B cell (primary cell): ENCODE measurements around the gene TMEM139. TPM values are rescaled to one million over a fixed set of nuclear protein-coding genes. Genes with fewer than 3 reads are reported as not detected.

Experiments used
- ATAC-seq: fragments of 200-7000 bp; cut with Tn5 transposase; one replicate; pipeline ENCODE4 v1.10.0; 2021; ENCODE audit warnings: low read depth, mild to moderate bottlenecking, moderate number of reproducible peaks, moderate library complexity
- CTCF ChIA-PET: fragments of 350-600 bp; sonication (Branson Sonifier 250); formaldehyde crosslinking; loops from one replicate; lab custom pipeline; 2021; ENCODE audit warnings: antibody characterized with exemption, inconsistent platforms; lab: Charles Lee
- POLR2A ChIA-PET: fragments of 350-600 bp; sonication (Branson Sonifier 250); formaldehyde crosslinking; loops from one replicate; lab custom pipeline; 2021; ENCODE audit warnings: antibody characterized with exemption; lab: Charles Lee
- DNase-seq: peaks from one replicate; pipeline ENCODE4 v3.0.0; 2013
- H2AFZ ChIP-seq: 2 replicates; pipeline ENCODE4 v1.6.1; 2012; ENCODE audit warnings: mild to moderate bottlenecking, low read depth, low read length; ENCODE audit not compliant: insufficient read depth, poor library complexity, severe bottlenecking
- H3K27ac ChIP-seq, 2 donors: 1 replicate in 1 of 2; 2 replicates in 1 of 2; pipeline ENCODE4 v1.5.1; 2012 to 2013; ENCODE audit warnings: low read length in 2 of 2, mild to moderate bottlenecking in 2 of 2, moderate library complexity in 1 of 2
- H3K27me3 ChIP-seq, 4 experiments: fragments of 200-600 bp in 1 of 4; sonication (generic) in 1 of 4; replicated peaks in 1 of 4; 1 replicate in 2 of 4; 2 replicates in 2 of 4; pipeline versions ENCODE4 v1.6.1 to v1.7.0; 2013 to 2016; ENCODE audit warnings: low read length in 3 of 4, mild to moderate bottlenecking in 2 of 4, mixed read lengths in 1 of 4, moderate library complexity in 1 of 4; ENCODE audit not compliant: insufficient read depth in 4 of 4, control insufficient read depth in 3 of 4; ENCODE audit errors: control extremely low read depth in 1 of 4
- H3K36me3 ChIP-seq, 2 experiments: replicated peaks in 1 of 2; 1 replicate in 1 of 2; 2 replicates in 1 of 2; pipeline versions ENCODE4 v1.6.1 to v1.7.1; 2013; ENCODE audit warnings: low read length in 1 of 2; ENCODE audit not compliant: insufficient read depth in 2 of 2, control insufficient read depth in 1 of 2; ENCODE audit errors: control extremely low read depth in 1 of 2, extremely low read depth in 1 of 2
- H3K4me1 ChIP-seq, 2 donors: fragments of 200-600 bp in 1 of 2; sonication (generic) in 1 of 2; 1 replicate in 1 of 2; 2 replicates in 1 of 2; pipeline versions ENCODE4 v1.5.1 to v1.6.1; 2013 to 2017; ENCODE audit warnings: low read length in 2 of 2; ENCODE audit not compliant: control insufficient read depth in 2 of 2, insufficient read depth in 2 of 2
- H3K4me2 ChIP-seq: replicated peaks from 2 replicates; pipeline ENCODE3; 2012; ENCODE audit warnings: mild to moderate bottlenecking, low read depth, low read length; ENCODE audit not compliant: poor library complexity, severe bottlenecking
- H3K4me3 ChIP-seq, 5 experiments: fragments of 200-600 bp in 1 of 5; sonication (generic) in 1 of 5; 1 replicate in 3 of 5; 2 replicates in 2 of 5; pipeline versions ENCODE4 v1.5.1 to v1.7.0; 2011 to 2016; ENCODE audit warnings: low read length in 4 of 5, mild to moderate bottlenecking in 4 of 5, low read depth in 2 of 5, control low read depth in 1 of 5, moderate library complexity in 1 of 5; ENCODE audit not compliant: insufficient read depth in 1 of 5; ENCODE audit errors: control extremely low read depth in 1 of 5, extremely low read depth in 1 of 5
- H3K79me2 ChIP-seq: fragments of 200-600 bp; sonication (generic); one replicate; pipeline ENCODE4 v1.6.0; 2016; ENCODE audit warnings: low read length; ENCODE audit not compliant: control insufficient read depth, insufficient read depth
- H3K9ac ChIP-seq: fragments of 200-600 bp; sonication (generic); 2 replicates; pipeline ENCODE4 v1.6.1; 2017; ENCODE audit warnings: mild to moderate bottlenecking, low read length, moderate library complexity
- H3K9me3 ChIP-seq, 3 donors: one replicate each; pipeline versions ENCODE4 v1.6.1 to v1.7.1; 2013; ENCODE audit warnings: low read length in 2 of 3; ENCODE audit not compliant: control insufficient read depth in 2 of 3, insufficient read depth in 1 of 3; ENCODE audit errors: control extremely low read depth in 1 of 3
- H4K20me1 ChIP-seq: 2 replicates; pipeline ENCODE4 v1.6.0; 2012; ENCODE audit warnings: mild to moderate bottlenecking, low read length; ENCODE audit not compliant: insufficient read depth, control insufficient read depth, poor library complexity, severe bottlenecking
- H3K27ac Mint-ChIP-seq: one replicate; pipeline ENCODE4 v1.8.0; 2021; ENCODE audit warnings: mixed read lengths
- H3K27me3 Mint-ChIP-seq: one replicate; pipeline ENCODE4 v1.8.0; 2021; ENCODE audit warnings: mixed read lengths
- H3K4me1 Mint-ChIP-seq: one replicate; pipeline ENCODE4 v1.8.0; 2021; ENCODE audit warnings: mixed read lengths
- H3K4me3 Mint-ChIP-seq: one replicate; pipeline ENCODE4 v1.8.0; 2021; ENCODE audit warnings: mixed read lengths
- H3K9me3 Mint-ChIP-seq: one replicate; pipeline ENCODE4 v1.8.0; 2022; ENCODE audit warnings: mixed read lengths; ENCODE audit not compliant: insufficient read depth
- EZH2 ChIP-seq: IDR thresholded peaks from 2 replicates; pipeline ENCODE4 v1.6.1; 2012; ENCODE audit warnings: borderline replicate concordance, low read depth, mild to moderate bottlenecking, moderate library complexity, low read length; ENCODE audit not compliant: insufficient read depth, poor library complexity, severe bottlenecking
- WGBS: methylation state at CpG from one replicate; pipeline ENCODE4 v1.1.5; 2013; ENCODE audit warnings: missing lambda C conversion rate; ENCODE audit not compliant: insufficient coverage; 5-methylcytosine and 5-hydroxymethylcytosine counted together
- intact Hi-C: fragments of 100-400 bp; cut with micrococcal nuclease; formaldehyde crosslinking; loops from one replicate; pipeline ENCODE4 v1.10.0; 2022
- polyA plus RNA-seq: library from polyadenylated mRNA; depleted of rRNA; stranded (reverse); fragments of >200 nt; gene quantifications from 2 replicates; pipeline ENCODE4 v1.2.3, GENCODE V29; 2012
- total RNA-seq, 2 donors: library from RNA; stranded (reverse); fragments of 120-200 nt in 1 of 2; gene quantifications; 1 replicate in 1 of 2; 2 replicates in 1 of 2; pipeline versions ENCODE4 v1.2.3 to v1.2.4, GENCODE V29; 2013 to 2022
- TF ChIP-seq, protein P1 (sequence below): fragments of 200-600 bp; IDR thresholded peaks from one replicate; pipeline ENCODE4 v1.8.0; 2022; ENCODE audit warnings: antibody characterized with exemption, mild to moderate bottlenecking

The TMEM139 gene
- total and polyA plus RNA-seq, 2 donors (not counting 1 experiment from before 2014, with no cell fraction given): 0.12 TPM; not detected in 1

DNA sequence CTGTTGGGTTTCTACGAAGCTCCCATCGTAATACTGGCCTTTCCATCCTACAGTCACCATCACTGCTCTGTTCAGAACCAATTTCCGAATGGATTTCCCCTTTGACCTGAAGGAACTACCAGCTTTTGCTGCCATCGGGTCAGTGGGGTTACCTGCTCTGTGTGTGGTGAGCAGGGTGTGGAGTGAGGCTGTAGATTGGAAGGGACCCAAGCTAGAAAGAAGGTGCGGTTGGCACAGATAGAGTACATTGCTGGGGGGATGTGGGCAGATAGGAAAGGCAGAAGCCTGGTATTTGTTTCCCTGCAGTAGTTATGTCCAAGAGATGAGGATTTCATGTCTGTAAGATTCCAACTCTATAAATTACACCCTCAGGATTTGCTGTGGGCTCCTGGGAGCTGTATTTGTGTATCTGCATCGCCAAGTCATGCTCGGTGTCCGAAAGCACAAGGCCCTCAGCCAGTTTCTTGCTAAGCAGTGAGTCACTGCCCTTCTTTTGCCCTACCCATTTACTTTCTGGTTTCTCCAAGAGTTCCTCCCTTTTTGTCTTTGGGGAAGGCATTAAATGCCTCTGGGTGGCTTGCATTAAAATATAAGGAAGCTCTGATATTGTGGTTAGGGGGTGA lies 46.5 kb downstream of the TMEM139 start:
- peaks cover 7 to 17% of the 10 kb centered on the region in 2 donors for H3K4me1 ChIP-seq
- WGBS: 100% methylated on average over 5 of the region's 8 CpGs
- TF ChIP-seq, protein P1, sequence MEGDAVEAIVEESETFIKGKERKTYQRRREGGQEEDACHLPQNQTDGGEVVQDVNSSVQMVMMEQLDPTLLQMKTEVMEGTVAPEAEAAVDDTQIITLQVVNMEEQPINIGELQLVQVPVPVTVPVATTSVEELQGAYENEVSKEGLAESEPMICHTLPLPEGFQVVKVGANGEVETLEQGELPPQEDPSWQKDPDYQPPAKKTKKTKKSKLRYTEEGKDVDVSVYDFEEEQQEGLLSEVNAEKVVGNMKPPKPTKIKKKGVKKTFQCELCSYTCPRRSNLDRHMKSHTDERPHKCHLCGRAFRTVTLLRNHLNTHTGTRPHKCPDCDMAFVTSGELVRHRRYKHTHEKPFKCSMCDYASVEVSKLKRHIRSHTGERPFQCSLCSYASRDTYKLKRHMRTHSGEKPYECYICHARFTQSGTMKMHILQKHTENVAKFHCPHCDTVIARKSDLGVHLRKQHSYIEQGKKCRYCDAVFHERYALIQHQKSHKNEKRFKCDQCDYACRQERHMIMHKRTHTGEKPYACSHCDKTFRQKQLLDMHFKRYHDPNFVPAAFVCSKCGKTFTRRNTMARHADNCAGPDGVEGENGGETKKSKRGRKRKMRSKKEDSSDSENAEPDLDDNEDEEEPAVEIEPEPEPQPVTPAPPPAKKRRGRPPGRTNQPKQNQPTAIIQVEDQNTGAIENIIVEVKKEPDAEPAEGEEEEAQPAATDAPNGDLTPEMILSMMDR: no peak
- no peak for TF ChIP-seq EZH2
- CTCF ChIA-PET: interaction anchor here (1.1 kb wide), 1 partner anchor 91 kb away, joined by 4 read pairs; no protein-coding TSS in a partner anchor
- Mint-ChIP-seq H3K4me3 (no peak overlapping the region), H3K27ac (no peak overlapping the region), H3K4me1 (peaks cover 14% of the 10 kb centered on the region), H3K9me3 (no peaks in the 10 kb centered on the region), H3K27me3 (peaks cover 12% of the 10 kb centered on the region)
- H3K27me3 ChIP-seq: peaks cover 0 to 4% (median 0%) of the 10 kb centered on the region in 4 experiments
- no peak overlapping the region for H3K27ac ChIP-seq
- H3K9me3 ChIP-seq: no peaks in the 10 kb centered on the region
- no peak overlapping the region for H3K4me2 ChIP-seq
- ATAC-seq (no peak), DNase-seq (no peak)
- H2AFZ ChIP-seq: no peak overlapping the region
- intact Hi-C loops: no loop called here
- H3K9ac ChIP-seq: no peak overlapping the region
- no peak overlapping the region for H3K4me3 ChIP-seq
- no peaks in the 10 kb centered on the region for H3K79me2 ChIP-seq
- POLR2A ChIA-PET: no interaction called here
- no peaks in the 10 kb centered on the region for H4K20me1 ChIP-seq
- no peaks in the 10 kb centered on the region for H3K36me3 ChIP-seq

DNA sequence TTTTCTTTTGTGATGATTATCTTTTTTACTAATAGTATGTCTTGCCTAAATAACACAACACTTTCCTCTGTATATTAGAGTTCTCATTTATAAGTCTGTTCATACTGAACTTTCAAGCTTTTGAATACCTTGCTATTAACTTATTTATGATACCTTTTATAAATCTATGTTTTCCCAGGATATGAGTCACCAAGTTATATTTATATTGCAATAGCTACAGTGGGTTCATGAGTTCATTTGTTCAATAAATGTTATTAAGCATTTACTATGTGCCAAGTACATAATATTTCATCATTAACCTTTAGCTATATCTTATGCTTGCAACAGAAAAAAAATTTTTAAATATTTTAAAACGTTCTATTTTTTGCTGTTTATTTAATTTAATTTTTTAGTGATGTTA lies 49.5 kb downstream of the TMEM139 start:
- peaks cover 0 to 8% (median 2%) of the 10 kb centered on the region in 4 experiments for H3K27me3 ChIP-seq
- no peak for ATAC-seq

More for the DNA sequence above, 49.5 kb downstream of the TMEM139 start:
- CTCF ChIA-PET: interaction anchor here (1.2 kb wide), 1 partner anchor 81 kb away, joined by 3 read pairs; no protein-coding TSS in a partner anchor
- Histone ChIP-seq H3K36me3 (no peaks in the 10 kb centered on the region), H4K20me1 (no peaks in the 10 kb centered on the region), H2AFZ (no peak overlapping the region), H3K9me3 (no peaks in the 10 kb centered on the region), H3K4me1 (no peaks in the 10 kb centered on the region), H3K9ac (no peak overlapping the region), H3K4me2 (no peak overlapping the region), H3K79me2 (no peaks in the 10 kb centered on the region), H3K27ac (no peak overlapping the region), H3K4me3 (no peak overlapping the region)
- Mint-ChIP-seq H3K27me3 (peaks cover 19% of the 10 kb centered on the region), H3K4me3 (no peak overlapping the region), H3K27ac (no peak overlapping the region), H3K4me1 (no peaks in the 10 kb centered on the region), H3K9me3 (no peaks in the 10 kb centered on the region)
- POLR2A ChIA-PET: no interaction called here
- no peak for DNase-seq
- TF ChIP-seq, protein P1: no peak
- TF ChIP-seq EZH2: no peak
- intact Hi-C loops: no loop called here
- WGBS: no CpG with 5 or more reads among the region's 1 CpG
